Adipose tissue (tissue), 3 donors: Measurements from ENCODE around the gene PODNL1. TPM values are rescaled to one million over a fixed set of nuclear protein-coding genes. Genes with fewer than 3 reads are reported as not detected.
"Not testable (repeated sequence)": the region's sequence is repeated elsewhere in the genome, so short reads cannot be mapped to it uniquely, and the experiment has no call there.

Experiments used
- H3K27ac ChIP-seq: one replicate; pipeline ENCODE4 v1.5.1; 2013; ENCODE audit warnings: low read depth, low read length
- WGBS, 3 donors: extraction: QIAGEN DNeasy Blood & Tissue Kit; methylation state at CpG; one replicate each; pipeline ENCODE4 v1.1.7; 2013; 5-methylcytosine and 5-hydroxymethylcytosine counted together
- polyA plus RNA-seq, 3 donors: library from polyadenylated mRNA; stranded (reverse); fragments of 200-250 nt; gene quantifications; one replicate each; pipeline ENCODE4 v1.2.3, GENCODE V29; 2013
- donor health status: healthy with polysubstance abuse.
- donor health status: Bipolar disorder and iron deficiency.
- donor health status: healthy.

PODNL1 gene
- polyA plus RNA-seq, 3 donors: 0.10 to 2.5 (median 0.58) TPM

GRCh38 chr19:13937479-13938300 lies 527 bp downstream of the PODNL1 start:
- H3K27ac ChIP-seq: no peak overlapping the region
- 11 to 19% (median 17%) methylated on average over 29 of the region's 29 CpGs for WGBS, 3 donors

GRCh38 chr19:13935765-13936510 lies 2.3 kb downstream of the PODNL1 start:
- 60 to 79% (median 76%) methylated on average over 19 to 22 of the region's 22 CpGs for WGBS, 3 donors
- H3K27ac ChIP-seq: no peak overlapping the region

GRCh38 chr19:13934785-13935109 lies 3.5 kb downstream of the PODNL1 start:
- 88 to 97% (median 94%) methylated on average over 2 of the region's 2 CpGs for WGBS, 3 donors

GRCh38 chr19:13932911-13933393 lies 5.3 kb downstream of the PODNL1 start:
- H3K27ac ChIP-seq: no peak overlapping the region
- WGBS, 3 donors: 80 to 90% (median 89%) methylated on average over 39 to 42 of the region's 42 CpGs

More at GRCh38 chr19:13934785-13935109, 3.5 kb downstream of the PODNL1 start:
- no peak overlapping the region for H3K27ac ChIP-seq

GRCh38 chr19:13932149-13932637 lies 6.0 kb downstream of the PODNL1 start:
- 88 to 95% (median 91%) methylated on average over 6 of the region's 6 CpGs for WGBS, 3 donors
- no peak overlapping the region for H3K27ac ChIP-seq

- H3K27ac ChIP-seq: no peak overlapping the region
- 83 to 89% (median 86%) methylated on average over 28 to 30 of the region's 30 CpGs for WGBS, 3 donors
Measured at GRCh38 chr19:13931391-13932148, 6.6 kb downstream of the PODNL1 start.

GRCh38 chr19:13930402-13930801 lies 7.8 kb downstream of the PODNL1 start:
- H3K27ac ChIP-seq: no peak overlapping the region
- WGBS, 3 donors: 83 to 86% (median 85%) methylated on average over 13 to 17 of the region's 17 CpGs

GRCh38 chr19:13929956-13930355 lies 8.3 kb downstream of the PODNL1 start:
- no peak overlapping the region for H3K27ac ChIP-seq
- 89 to 94% (median 89%) methylated on average over 13 to 17 of the region's 17 CpGs for WGBS, 3 donors

GRCh38 chr19:13929340-13929739 lies 8.9 kb downstream of the PODNL1 start:
- H3K27ac ChIP-seq: no peak overlapping the region
- 87 to 89% (median 88%) methylated on average over 12 of the region's 12 CpGs for WGBS, 3 donors

GRCh38 chr19:13926715-13927114 lies 11.5 kb downstream of the PODNL1 start:
- no peak overlapping the region for H3K27ac ChIP-seq
- 62 to 90% (median 67%) methylated on average over 8 of the region's 8 CpGs for WGBS, 3 donors

- H3K27ac ChIP-seq: no peak overlapping the region
- 79 to 92% (median 83%) methylated on average over 4 of the region's 4 CpGs for WGBS, 3 donors
Measured at GRCh38 chr19:13926010-13926409, 12.2 kb downstream of the PODNL1 start.

- no peak overlapping the region for H3K27ac ChIP-seq
- 95 to 96% (median 95%) methylated on average over 25 to 28 of the region's 28 CpGs for WGBS, 3 donors
Measured at GRCh38 chr19:13923194-13923987, 14.8 kb downstream of the PODNL1 start.

- 95 to 98% (median 97%) methylated on average over 6 of the region's 6 CpGs for WGBS, 3 donors
Measured at GRCh38 chr19:13922118-13922517, 16.1 kb downstream of the PODNL1 start.

GRCh38 chr19:13920940-13921747 lies 17.1 kb downstream of the PODNL1 start:
- WGBS, 3 donors: 83 to 87% (median 84%) methylated on average over 2 of the region's 2 CpGs
- no peak overlapping the region for H3K27ac ChIP-seq

More at GRCh38 chr19:13922118-13922517, 16.1 kb downstream of the PODNL1 start:
- not testable (repeated sequence) for H3K27ac ChIP-seq

- WGBS, 3 donors: 95 to 98% (median 96%) methylated on average over 11 of the region's 11 CpGs
- no peak overlapping the region for H3K27ac ChIP-seq
Measured at GRCh38 chr19:13920524-13920923, 17.7 kb downstream of the PODNL1 start.

- no peak overlapping the region for H3K27ac ChIP-seq
- 86 to 91% (median 91%) methylated on average over 26 to 34 of the region's 34 CpGs for WGBS, 3 donors
Measured at GRCh38 chr19:13918726-13919411, 19.3 kb downstream of the PODNL1 start.
